T-helper 9 cell (primary cell): ENCODE results near the gene CCDC148.

Experiments
- DNase-seq: peaks from one replicate; pipeline ENCODE4 v3.0.0-alpha.2; 2020
- total RNA-seq, 2 donors: gene quantifications; one replicate each; lab custom pipeline; 2026; lab: John Stamatoyannopoulos, UW

The CCDC148 gene
- 0.07 to 0.48 reads per million in 2 donors for total RNA-seq

- DNase-seq, result peak; percentile 87
Observed at GRCh38 chr2:158456309-158457066, at the start of gene CCDC148, which contains the start of gene PKP4. Gene CCDC148 (minus strand): TSS chr2:158456753. CDS start chr2:158456439, 314 bp downstream. Gene PKP4 (plus strand): TSS chr2:158456952. CDS start chr2:158533185, 76,233 bp downstream.

GRCh38 chr2:158505448-158505934, 48.9 kb upstream of the CCDC148 start:
- no peak for DNase-seq

- DNase-seq, result no peak
Observed at GRCh38 chr2:158504088-158504487, 47.5 kb upstream of the CCDC148 start.

GRCh38 chr2:158502974-158503373, 46.4 kb upstream of the CCDC148 start:
- no peak for DNase-seq

- no peak for DNase-seq
Observed at GRCh38 chr2:158501301-158501700, 44.7 kb upstream of the CCDC148 start.

- DNase-seq, result no peak
Observed at GRCh38 chr2:158500333-158500732, 43.8 kb upstream of the CCDC148 start.

GRCh38 chr2:158499383-158499782, 42.8 kb upstream of the CCDC148 start:
- DNase-seq, result no peak

GRCh38 chr2:158498749-158499136, 42.2 kb upstream of the CCDC148 start:
- no peak for DNase-seq

- no peak for DNase-seq
Observed at GRCh38 chr2:158498043-158498748, 41.6 kb upstream of the CCDC148 start.

- no peak for DNase-seq
Observed at GRCh38 chr2:158497486-158497885, 40.9 kb upstream of the CCDC148 start.

- no peak for DNase-seq
Observed at GRCh38 chr2:158496986-158497385, 40.4 kb upstream of the CCDC148 start.

GRCh38 chr2:158495175-158495574, 38.6 kb upstream of the CCDC148 start:
- no peak for DNase-seq

GRCh38 chr2:158493458-158493857, 36.9 kb upstream of the CCDC148 start:
- DNase-seq, result no peak

GRCh38 chr2:158491072-158491471, 34.5 kb upstream of the CCDC148 start:
- DNase-seq, result no peak

- DNase-seq, result no peak
Observed at GRCh38 chr2:158489366-158490112, 33.0 kb upstream of the CCDC148 start.

GRCh38 chr2:158488442-158489216, 32.1 kb upstream of the CCDC148 start:
- DNase-seq, result no peak

- no peak for DNase-seq
Observed at GRCh38 chr2:158487419-158487818, 30.9 kb upstream of the CCDC148 start.

GRCh38 chr2:158486970-158487325, 30.4 kb upstream of the CCDC148 start:
- no peak for DNase-seq

GRCh38 chr2:158486150-158486969, 29.8 kb upstream of the CCDC148 start:
- DNase-seq, result no peak

- no peak for DNase-seq
Observed at GRCh38 chr2:158484892-158485556, 28.5 kb upstream of the CCDC148 start.

GRCh38 chr2:158482594-158482993, 26.0 kb upstream of the CCDC148 start:
- no peak for DNase-seq
